HG03460 (cell line): ENCODE measurements around the gene MROH8.

Source experiments
- ATAC-seq: cut with Tn5 transposase; IDR thresholded peaks from one replicate; pipeline ENCODE4 v1.9.1; 2021; ENCODE audit not compliant: unreplicated experiment

MROH8 gene

GRCh38 chr20:37200376-37200775 lies 21.0 kb upstream of the MROH8 start:
- no peak for ATAC-seq

- ATAC-seq, result no peak
These were observed 19.7 kb upstream of the MROH8 start for GRCh38 chr20:37198932-37199660.

- no peak for ATAC-seq
These were observed 15.5 kb upstream of the MROH8 start for GRCh38 chr20:37194621-37195417.

GRCh38 chr20:37193821-37194220 lies 14.5 kb upstream of the MROH8 start:
- no peak for ATAC-seq

- no peak for ATAC-seq
These were observed 13.9 kb upstream of the MROH8 start for GRCh38 chr20:37193226-37193625.

- ATAC-seq, result no peak
These were observed 12.9 kb upstream of the MROH8 start for GRCh38 chr20:37192137-37192854.

- no peak for ATAC-seq
These were observed 11.2 kb upstream of the MROH8 start for GRCh38 chr20:37190354-37191112.

- no peak for ATAC-seq
These were observed 10.2 kb upstream of the MROH8 start for GRCh38 chr20:37189416-37190016.

GRCh38 chr20:37188787-37189186 lies 9.4 kb upstream of the MROH8 start:
- no peak for ATAC-seq

- ATAC-seq, result no peak
These were observed 6.3 kb upstream of the MROH8 start for GRCh38 chr20:37185686-37186085.

GRCh38 chr20:37179683-37180524 lies 556 bp upstream of the MROH8 start:
- ATAC-seq, result no peak

- no peak for ATAC-seq
These were observed 6.5 kb downstream of the MROH8 start for GRCh38 chr20:37172836-37173235.

- no peak for ATAC-seq
These were observed 12.5 kb downstream of the MROH8 start for GRCh38 chr20:37166867-37167266.

- ATAC-seq, result no peak
These were observed 14.3 kb downstream of the MROH8 start for GRCh38 chr20:37165031-37165430.

GRCh38 chr20:37163832-37164554 lies 15.4 kb downstream of the MROH8 start:
- no peak for ATAC-seq

GRCh38 chr20:37162646-37163045 lies 16.7 kb downstream of the MROH8 start:
- ATAC-seq, result no peak

GRCh38 chr20:37161830-37162549 lies 17.4 kb downstream of the MROH8 start:
- no peak for ATAC-seq

GRCh38 chr20:37160683-37161082 lies 18.7 kb downstream of the MROH8 start:
- ATAC-seq, result no peak
